ENCODE results near the gene OR2AP1.

OR2AP1 gene

GRCh38 chr12:55607821-55608594 is 35.7 kb downstream of the OR2AP1 start:
- TF ChIP-seq CTCF (IDR thresholded peaks at IDR 0.05; ENCODE audit: low read depth, low read length): no peak
- no peak overlapping the region for H3K4me3 ChIP-seq (ENCODE audit: low read depth, low read length)

GRCh38 chr12:55610598-55610997 is 38.3 kb downstream of the OR2AP1 start:
- no peak for TF ChIP-seq CTCF (IDR thresholded peaks at IDR 0.05; ENCODE audit: low read depth, low read length)
- H3K4me3 ChIP-seq (ENCODE audit: low read depth, low read length): no peak overlapping the region

GRCh38 chr12:55612646-55613045 is 40.4 kb downstream of the OR2AP1 start:
- H3K4me3 ChIP-seq (ENCODE audit: low read depth, low read length): no peak overlapping the region
- TF ChIP-seq CTCF (IDR thresholded peaks at IDR 0.05; ENCODE audit: low read depth, low read length): no peak

GRCh38 chr12:55614764-55615163 is 42.5 kb downstream of the OR2AP1 start:
- no peak overlapping the region for H3K4me3 ChIP-seq (ENCODE audit: low read depth, low read length)
- no peak for TF ChIP-seq CTCF (IDR thresholded peaks at IDR 0.05; ENCODE audit: low read depth, low read length)

- H3K4me3 ChIP-seq (ENCODE audit: low read depth, low read length): no peak overlapping the region
- TF ChIP-seq CTCF (IDR thresholded peaks at IDR 0.05; ENCODE audit: low read depth, low read length): peak; percentile 52; the same call in 1 of the 2 replicates
These were observed 47.3 kb downstream of the OR2AP1 start for GRCh38 chr12:55619354-55620138.

GRCh38 chr12:55624056-55624455 is 51.8 kb downstream of the OR2AP1 start:
- no peak overlapping the region for H3K4me3 ChIP-seq (ENCODE audit: low read depth, low read length)
- TF ChIP-seq CTCF (IDR thresholded peaks at IDR 0.05; ENCODE audit: low read depth, low read length): no peak
